ENCODE measurements around the gene OCA2.

OCA2 gene

DNA sequence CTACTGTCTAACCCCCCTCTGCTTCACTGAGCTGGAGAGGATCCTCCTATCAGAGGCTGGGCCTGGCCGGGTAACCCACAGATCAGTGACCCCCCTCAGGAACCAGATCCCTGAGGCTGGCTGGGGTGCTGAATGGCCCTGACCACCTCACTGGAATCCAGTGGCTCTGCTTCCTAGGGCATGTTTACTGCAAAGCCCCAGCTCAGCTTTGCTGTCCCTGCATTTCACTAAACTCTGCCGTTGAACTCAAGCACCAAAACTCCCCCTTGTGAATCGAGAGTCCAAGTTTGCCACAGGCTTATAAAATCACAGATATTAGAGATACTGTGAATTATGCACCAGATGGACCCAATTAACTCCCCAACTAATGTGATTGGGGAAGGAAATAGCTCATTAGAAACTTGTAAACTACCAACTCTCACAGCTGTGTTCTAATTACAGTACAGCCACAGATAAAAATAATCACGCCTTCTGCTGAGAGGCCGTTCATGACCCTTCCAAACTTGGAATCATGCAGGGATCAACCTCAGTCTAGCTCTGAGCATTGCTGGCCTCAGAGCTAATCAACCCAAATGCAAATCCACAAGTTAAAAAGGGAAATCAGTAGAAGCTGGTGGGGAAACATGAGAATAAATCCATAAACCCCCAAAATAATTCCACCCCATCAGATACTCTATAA lies 47.0 kb downstream of the OCA2 start:
- Mint-ChIP-seq H3K9me3 (peaks cover 3% of the 10 kb centered on the region), H3K4me1 (no peaks in the 10 kb centered on the region), H3K36me3 (no peaks in the 10 kb centered on the region), H3K27ac (no peak overlapping the region), H3K4me3 (no peak overlapping the region), H3K27me3 (no peaks in the 10 kb centered on the region)
- no peak for DNase-seq (ENCODE audit: low spot score in 2 of 2)
- ATAC-seq (ENCODE audit: low read depth): no peak

DNA sequence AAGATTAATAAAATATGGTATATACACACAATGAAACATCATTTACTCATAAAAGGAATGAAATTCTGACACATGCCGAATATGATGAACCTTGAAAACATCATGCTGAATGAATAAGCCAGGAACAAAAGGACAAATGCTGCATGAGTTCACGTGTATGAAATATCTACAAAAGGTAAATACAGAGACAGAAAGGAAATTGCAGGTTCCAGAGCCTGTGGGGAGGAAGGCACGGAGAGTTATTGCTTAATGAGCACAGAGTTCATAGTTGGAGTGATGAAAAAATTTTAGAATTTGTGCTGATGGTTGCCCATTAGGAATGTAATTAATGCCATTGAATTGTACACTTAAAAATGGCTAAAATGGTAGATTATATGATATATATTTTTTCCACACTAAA lies 49.5 kb downstream of the OCA2 start:
- H3K9me3 Mint-ChIP-seq: peaks cover 5% of the 10 kb centered on the region
- H3K4me1 Mint-ChIP-seq: no peaks in the 10 kb centered on the region
- ATAC-seq (ENCODE audit: low read depth) (no peak), DNase-seq (ENCODE audit: low spot score in 2 of 2) (no peak)
- H3K4me3 Mint-ChIP-seq: no peak overlapping the region
- peaks cover 5% of the 10 kb centered on the region for H3K27me3 Mint-ChIP-seq
- H3K36me3 Mint-ChIP-seq: no peaks in the 10 kb centered on the region
- H3K27ac Mint-ChIP-seq: no peak overlapping the region

DNA sequence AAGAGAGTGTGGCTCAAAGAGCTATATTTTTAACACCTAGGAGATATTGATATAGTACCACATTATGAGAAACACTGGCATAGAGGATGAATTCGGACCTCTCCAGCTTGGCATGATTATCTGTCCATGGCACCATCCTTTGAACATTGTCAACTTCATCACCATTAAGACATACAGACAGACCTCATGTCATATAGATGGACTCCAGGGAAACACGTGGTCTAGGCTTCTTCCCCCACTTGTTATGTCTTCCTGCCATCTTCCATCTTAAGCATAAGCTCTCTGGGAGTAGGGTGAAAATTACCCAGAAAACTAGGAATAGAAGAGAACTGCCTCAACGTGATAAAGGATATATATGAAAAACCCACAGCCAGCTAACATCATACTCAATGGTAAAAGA lies 51.8 kb downstream of the OCA2 start:
- ATAC-seq (ENCODE audit: low read depth): no peak
- no peak for DNase-seq (ENCODE audit: low spot score in 2 of 2)
- Mint-ChIP-seq H3K36me3 (no peaks in the 10 kb centered on the region), H3K27me3 (peaks cover 5% of the 10 kb centered on the region), H3K4me3 (no peak overlapping the region), H3K4me1 (no peaks in the 10 kb centered on the region), H3K9me3 (peaks cover 5% of the 10 kb centered on the region), H3K27ac (no peak overlapping the region)

DNA sequence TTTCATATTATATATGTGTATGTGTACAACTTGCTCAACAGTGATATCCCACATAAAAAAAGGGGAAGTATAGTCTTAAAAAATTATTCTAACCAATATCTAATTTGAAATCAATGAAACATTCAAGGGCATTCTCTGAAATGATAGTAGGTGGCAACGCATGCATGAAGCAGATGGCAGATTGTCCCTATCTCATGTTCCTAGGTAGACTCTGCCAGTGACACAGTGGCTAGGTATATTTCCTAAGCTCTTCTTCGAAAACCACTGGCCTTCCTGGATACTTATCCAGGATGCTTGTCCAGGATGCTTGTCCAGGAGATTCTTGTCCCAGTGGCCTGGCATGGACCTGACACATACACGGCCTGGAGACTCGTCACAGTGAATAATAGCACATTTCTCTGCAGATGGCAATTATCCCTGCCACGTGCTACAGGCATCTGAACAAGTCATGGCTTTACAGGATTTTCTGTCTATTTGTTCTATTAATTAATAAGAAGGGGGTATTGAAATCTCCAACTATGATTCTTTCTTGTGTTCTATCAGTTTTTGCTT lies 54.9 kb downstream of the OCA2 start:
- DNase-seq (ENCODE audit: low spot score in 2 of 2): no peak
- Mint-ChIP-seq H3K36me3 (no peaks in the 10 kb centered on the region), H3K4me1 (no peaks in the 10 kb centered on the region), H3K27ac (no peak overlapping the region), H3K27me3 (peaks cover 5% of the 10 kb centered on the region), H3K9me3 (peaks cover 4% of the 10 kb centered on the region), H3K4me3 (no peak overlapping the region)
- ATAC-seq (ENCODE audit: low read depth): no peak

DNA sequence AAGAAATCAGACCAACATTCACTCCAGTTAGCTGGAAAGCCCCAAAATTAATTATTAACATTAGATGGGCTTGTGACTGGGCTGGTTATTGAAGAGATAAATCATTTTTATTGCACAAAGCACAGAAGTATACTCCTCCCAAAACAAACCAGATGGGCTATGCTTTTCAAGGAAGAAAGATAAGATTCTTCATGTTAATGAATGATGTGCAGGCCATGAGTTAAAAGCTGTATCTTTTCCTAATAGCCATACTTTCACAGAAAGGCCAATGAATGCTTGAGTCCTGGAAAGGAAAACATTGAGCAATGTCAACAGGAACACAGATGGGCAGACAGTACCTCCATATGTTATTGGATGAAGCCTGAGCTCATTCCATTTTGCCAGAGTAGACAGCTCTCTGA lies 55.4 kb downstream of the OCA2 start:
- H3K4me1 Mint-ChIP-seq: no peaks in the 10 kb centered on the region
- no peak overlapping the region for H3K27ac Mint-ChIP-seq
- H3K4me3 Mint-ChIP-seq: no peak overlapping the region
- peaks cover 4% of the 10 kb centered on the region for H3K9me3 Mint-ChIP-seq
- H3K27me3 Mint-ChIP-seq: peaks cover 8% of the 10 kb centered on the region
- H3K36me3 Mint-ChIP-seq: no peaks in the 10 kb centered on the region
- DNase-seq (ENCODE audit: low spot score in 2 of 2) (no peak), ATAC-seq (ENCODE audit: low read depth) (no peak)

DNA sequence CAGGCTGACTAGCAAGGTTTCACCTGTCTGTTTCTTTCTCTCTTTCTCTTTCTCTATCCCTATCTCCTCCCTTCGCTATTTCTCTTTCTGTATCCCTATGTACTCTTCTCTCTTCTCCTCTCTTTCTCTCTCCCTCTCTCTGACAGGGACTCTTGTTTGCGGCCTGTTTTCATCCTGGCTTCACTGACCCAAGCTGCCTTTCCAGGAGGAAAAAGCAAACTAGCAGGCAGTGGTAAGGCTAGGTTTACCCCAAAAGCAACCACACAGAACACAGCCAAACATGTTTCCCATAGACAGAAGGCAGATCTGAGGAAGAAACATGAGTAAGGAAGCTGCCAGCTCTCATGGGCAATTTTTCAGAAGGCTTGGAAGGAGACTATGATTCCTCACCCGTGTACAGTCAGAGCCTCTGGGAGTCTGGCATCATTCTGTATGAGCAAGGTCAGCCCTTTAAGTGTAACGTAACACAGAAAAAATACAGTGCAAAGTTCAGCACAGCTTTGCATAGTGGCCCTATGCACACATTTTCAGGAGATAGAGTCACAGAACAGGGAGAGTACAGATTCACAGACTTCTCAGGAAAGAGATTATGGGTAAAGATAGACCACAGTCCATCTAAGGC lies 61.0 kb downstream of the OCA2 start:
- H3K4me1 Mint-ChIP-seq: no peaks in the 10 kb centered on the region
- no peak for ATAC-seq (ENCODE audit: low read depth)
- DNase-seq (ENCODE audit: low spot score in 2 of 2): no peak
- peaks cover 11% of the 10 kb centered on the region for H3K27me3 Mint-ChIP-seq
- H3K9me3 Mint-ChIP-seq: no peaks in the 10 kb centered on the region
- H3K36me3 Mint-ChIP-seq: no peaks in the 10 kb centered on the region
- H3K27ac Mint-ChIP-seq: no peak overlapping the region
- H3K4me3 Mint-ChIP-seq: no peak overlapping the region

DNA sequence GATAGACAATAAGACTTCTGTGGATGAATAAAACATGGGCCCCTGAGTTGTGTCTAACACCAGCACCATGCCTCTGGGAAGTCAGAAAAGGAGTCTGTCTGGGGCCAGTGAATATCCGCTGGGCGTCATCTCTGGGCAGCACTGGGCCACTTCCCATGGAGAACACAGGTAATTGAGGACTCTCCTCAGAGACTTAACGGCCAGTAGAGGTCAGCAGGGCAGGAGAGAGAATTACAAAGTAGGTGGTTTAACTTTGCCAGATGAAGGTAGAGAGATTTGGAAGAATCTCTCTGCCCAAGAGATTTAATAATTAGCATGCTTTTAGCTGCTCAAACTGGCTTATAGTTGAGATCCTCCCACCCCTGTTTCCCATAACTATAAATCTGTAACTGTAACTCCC lies 65.7 kb downstream of the OCA2 start:
- ATAC-seq (ENCODE audit: low read depth): no peak

DNA sequence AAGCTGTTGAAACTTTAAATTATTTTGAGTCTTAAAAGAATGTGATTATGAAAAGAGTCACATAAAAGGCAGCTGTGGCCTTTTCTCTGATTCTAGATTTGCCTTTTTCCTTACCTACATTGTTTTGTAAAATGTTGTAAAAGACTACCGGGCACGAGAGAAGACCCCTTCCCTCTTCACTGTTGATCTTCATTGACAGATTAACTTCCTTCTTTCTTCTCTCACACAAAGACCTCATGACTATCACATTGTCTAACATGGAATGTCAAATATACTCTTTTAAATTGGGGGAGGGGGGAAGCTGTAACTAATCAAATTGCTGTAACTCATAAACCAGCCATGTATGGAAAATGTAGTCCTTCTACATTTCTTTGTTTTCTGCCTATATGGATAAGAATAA lies 68.3 kb downstream of the OCA2 start:
- Mint-ChIP-seq H3K4me1 (no peaks in the 10 kb centered on the region), H3K27me3 (no peaks in the 10 kb centered on the region), H3K27ac (no peak overlapping the region), H3K36me3 (no peaks in the 10 kb centered on the region), H3K4me3 (no peak overlapping the region), H3K9me3 (no peaks in the 10 kb centered on the region)
- DNase-seq (ENCODE audit: low spot score in 2 of 2) (no peak), ATAC-seq (ENCODE audit: low read depth) (no peak)

More for the DNA sequence above, 65.7 kb downstream of the OCA2 start:
- H3K4me3 Mint-ChIP-seq: no peak overlapping the region
- DNase-seq (ENCODE audit: low spot score in 2 of 2): no peak
- H3K36me3 Mint-ChIP-seq: no peaks in the 10 kb centered on the region
- H3K27me3 Mint-ChIP-seq: peaks cover 6% of the 10 kb centered on the region
- H3K4me1 Mint-ChIP-seq: no peaks in the 10 kb centered on the region
- no peaks in the 10 kb centered on the region for H3K9me3 Mint-ChIP-seq
- H3K27ac Mint-ChIP-seq: no peak overlapping the region

DNA sequence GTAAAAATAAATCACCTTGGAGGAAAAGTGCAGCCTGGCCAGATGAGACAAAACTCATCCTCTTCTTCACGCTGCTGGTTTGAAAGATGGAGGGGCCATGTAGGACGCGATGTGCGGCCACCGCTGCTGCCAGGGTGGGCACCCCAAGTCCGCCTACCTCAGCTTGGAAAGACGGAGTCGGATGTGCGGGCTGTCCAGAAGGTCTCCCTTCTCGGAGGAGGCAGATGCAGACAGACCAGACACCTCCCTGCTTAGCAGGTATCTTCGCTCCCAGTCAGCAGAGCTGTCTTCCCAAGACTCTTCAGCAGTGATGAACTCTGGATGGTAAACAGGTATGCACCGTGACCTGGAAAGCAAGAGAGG lies 71.4 kb downstream of the OCA2 start:
- H3K36me3 Mint-ChIP-seq: no peaks in the 10 kb centered on the region
- ATAC-seq (ENCODE audit: low read depth): no peak
- no peaks in the 10 kb centered on the region for H3K27me3 Mint-ChIP-seq
- H3K4me1 Mint-ChIP-seq: no peaks in the 10 kb centered on the region
- no peak for DNase-seq (ENCODE audit: low spot score in 2 of 2)
- H3K27ac Mint-ChIP-seq: no peak overlapping the region
- H3K4me3 Mint-ChIP-seq: no peak overlapping the region
- no peaks in the 10 kb centered on the region for H3K9me3 Mint-ChIP-seq

DNA sequence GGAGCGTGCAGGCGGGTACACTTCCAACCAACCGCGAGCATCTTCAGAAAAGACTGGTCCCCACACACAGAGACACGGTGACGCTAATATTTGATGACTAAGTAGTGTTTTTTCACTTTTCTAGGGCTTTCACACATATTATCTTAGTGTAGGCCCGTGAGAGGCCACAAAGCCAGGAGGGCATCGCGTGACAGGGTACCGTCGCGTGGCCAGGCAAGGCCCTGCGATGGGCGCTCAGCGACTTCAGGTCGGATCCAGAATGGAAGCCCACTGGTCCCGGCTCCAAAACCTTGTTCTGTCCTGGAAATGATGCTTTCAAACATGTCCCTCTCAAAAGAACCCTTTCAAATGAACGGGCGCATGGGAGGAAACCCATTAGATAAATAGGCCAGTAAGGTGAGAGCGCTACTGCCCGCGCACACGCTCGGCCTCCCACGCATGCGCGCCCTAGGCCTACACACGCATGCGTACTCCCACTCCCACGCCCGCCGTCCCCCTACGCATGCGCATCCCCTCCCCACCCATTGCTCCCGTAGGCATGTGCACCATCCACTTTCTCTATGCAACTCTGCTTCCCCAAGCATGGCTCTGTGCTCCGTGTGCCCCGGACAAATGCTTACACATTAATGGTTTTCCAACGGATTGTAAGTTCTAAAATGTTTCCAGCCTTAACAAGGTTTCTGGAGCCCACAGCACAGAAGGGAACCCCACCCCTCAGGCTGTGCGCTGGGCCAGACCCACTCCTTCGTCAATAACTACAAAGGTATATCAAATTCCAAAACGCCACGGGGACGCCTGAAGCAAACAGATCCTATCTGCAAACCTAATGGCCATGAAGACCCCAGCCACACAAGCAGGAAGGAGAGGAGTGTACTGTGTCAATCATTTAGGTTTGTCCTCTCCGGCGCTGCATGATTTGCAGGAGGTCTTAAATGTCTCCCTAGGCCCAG lies 72.1 kb downstream of the OCA2 start:
- Mint-ChIP-seq H3K27ac (no peak overlapping the region), H3K36me3 (no peaks in the 10 kb centered on the region), H3K27me3 (no peaks in the 10 kb centered on the region), H3K4me3 (no peak overlapping the region), H3K4me1 (no peaks in the 10 kb centered on the region), H3K9me3 (no peaks in the 10 kb centered on the region)
- ATAC-seq (ENCODE audit: low read depth) (no peak), DNase-seq (ENCODE audit: low spot score in 2 of 2) (no peak)

DNA sequence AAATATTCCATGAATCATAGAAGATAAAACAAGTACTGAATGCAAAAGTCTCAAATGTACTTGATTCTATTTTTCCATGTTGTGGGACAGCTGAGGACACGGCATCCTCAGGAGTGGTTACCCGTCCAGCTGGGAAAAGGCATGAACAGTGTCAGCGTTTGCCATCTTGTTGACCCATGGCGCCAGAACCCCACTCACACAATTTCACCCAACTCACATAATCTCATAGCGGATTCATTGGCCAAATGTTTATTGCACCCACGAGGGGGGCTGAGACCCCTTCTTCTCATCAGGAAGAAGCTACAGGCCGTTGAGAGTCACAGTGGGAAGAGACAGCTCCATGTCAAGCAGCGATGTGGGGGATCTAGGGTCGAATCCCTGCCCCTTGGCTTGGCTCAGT lies 72.9 kb downstream of the OCA2 start:
- H3K4me3 Mint-ChIP-seq: no peak overlapping the region

DNA sequence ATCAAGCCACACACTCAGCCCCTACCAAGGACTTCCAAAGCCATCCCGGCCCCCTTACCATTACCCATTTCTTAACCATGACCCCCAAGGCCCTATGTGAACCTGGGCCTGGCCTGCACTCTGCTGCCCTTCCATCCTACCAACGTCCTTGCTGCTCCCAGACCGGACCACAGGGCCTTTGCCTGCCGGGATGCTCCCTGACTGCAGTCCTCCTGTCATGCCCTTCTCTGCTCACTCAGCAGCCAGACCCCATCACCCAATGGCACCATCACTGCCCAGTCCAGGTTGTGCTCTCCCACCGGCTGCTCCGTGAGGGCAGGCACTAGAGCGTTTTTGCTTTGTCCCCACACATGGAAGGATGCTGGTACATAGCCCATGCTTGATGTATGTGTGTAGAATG lies 73.7 kb downstream of the OCA2 start:
- ATAC-seq (ENCODE audit: low read depth): no peak
- Mint-ChIP-seq H3K27me3 (no peaks in the 10 kb centered on the region), H3K27ac (no peak overlapping the region)

More for the DNA sequence above, 72.9 kb downstream of the OCA2 start:
- Mint-ChIP-seq H3K27me3 (no peaks in the 10 kb centered on the region), H3K27ac (no peak overlapping the region), H3K9me3 (no peaks in the 10 kb centered on the region), H3K4me1 (no peaks in the 10 kb centered on the region), H3K36me3 (no peaks in the 10 kb centered on the region)
- no peak for ATAC-seq (ENCODE audit: low read depth)
- no peak for DNase-seq (ENCODE audit: low spot score in 2 of 2)

DNA sequence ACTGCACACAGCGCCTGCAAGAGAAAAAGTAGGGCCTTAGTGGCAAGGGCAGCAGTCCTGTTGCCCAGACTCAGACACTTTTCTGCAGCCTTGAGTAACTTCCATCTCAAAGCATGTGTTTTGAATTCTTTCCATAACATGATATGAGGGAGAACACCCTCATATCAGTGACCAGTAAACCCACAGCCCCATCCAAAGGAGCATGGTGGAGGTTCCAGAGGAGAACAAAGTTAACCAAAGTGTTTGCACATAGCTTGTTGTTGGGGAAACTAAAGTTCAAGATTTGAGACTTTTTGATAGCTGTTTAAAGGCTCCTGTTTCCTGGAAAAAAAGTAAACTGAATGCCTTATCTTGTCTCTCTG lies 74.2 kb downstream of the OCA2 start:
- Mint-ChIP-seq H3K27me3 (no peaks in the 10 kb centered on the region), H3K4me3 (no peak overlapping the region), H3K27ac (no peak overlapping the region), H3K36me3 (no peaks in the 10 kb centered on the region), H3K9me3 (no peaks in the 10 kb centered on the region), H3K4me1 (no peaks in the 10 kb centered on the region)
- no peak for ATAC-seq (ENCODE audit: low read depth)
- no peak for DNase-seq (ENCODE audit: low spot score in 2 of 2)

More for the DNA sequence above, 73.7 kb downstream of the OCA2 start:
- H3K36me3 Mint-ChIP-seq: no peaks in the 10 kb centered on the region
- H3K9me3 Mint-ChIP-seq: no peaks in the 10 kb centered on the region
- no peak for DNase-seq (ENCODE audit: low spot score in 2 of 2)
- H3K4me3 Mint-ChIP-seq: no peak overlapping the region
- H3K4me1 Mint-ChIP-seq: no peaks in the 10 kb centered on the region

All from memory B cell (primary cell).